HTR-8/SVneo (cell line): ENCODE measurements around the gene SEMA4B.
A peak's percentile ranks its signal among the peaks of the same experiment; 100 is the strongest.

Source experiments
- DNase-seq: peaks from one replicate; pipeline ENCODE4 v3.0.0; 2011; ENCODE audit warnings: low spot score, mixed read lengths; ENCODE audit not compliant: insufficient read length
- FAIRE-seq: peaks from 2 replicates; lab custom pipeline; 2011; peaks lifted over from hg19 to GRCh38; lab: Jason Lieb, UNC

SEMA4B gene

GRCh38 chr15:90203473-90203872 lies 2.3 kb downstream of the SEMA4B start:
- FAIRE-seq (no peak), DNase-seq (no peak)

- DNase-seq (no peak), FAIRE-seq (no peak)
These were observed 2.8 kb downstream of the SEMA4B start for GRCh38 chr15:90203922-90204321.

GRCh38 chr15:90205050-90205848 lies 4.1 kb downstream of the SEMA4B start:
- DNase-seq = no peak
- no peak for FAIRE-seq

- no peak for FAIRE-seq
- DNase-seq = no peak
These were observed 4.8 kb downstream of the SEMA4B start for GRCh38 chr15:90205886-90206285.

- DNase-seq (no peak), FAIRE-seq (no peak)
These were observed 6.1 kb downstream of the SEMA4B start for GRCh38 chr15:90207252-90207651.

- FAIRE-seq (no peak), DNase-seq (no peak)
These were observed 7.2 kb downstream of the SEMA4B start for GRCh38 chr15:90208356-90208755.

- no peak for FAIRE-seq
These were observed 8.5 kb downstream of the SEMA4B start for GRCh38 chr15:90209591-90209990.

GRCh38 chr15:90210593-90210992 lies 9.5 kb downstream of the SEMA4B start:
- FAIRE-seq = no peak
- no peak for DNase-seq

More at GRCh38 chr15:90209591-90209990, 8.5 kb downstream of the SEMA4B start:
- DNase-seq = no peak

- no peak for DNase-seq
- no peak for FAIRE-seq
These were observed 9.9 kb downstream of the SEMA4B start for GRCh38 chr15:90211009-90211408.

GRCh38 chr15:90211440-90212143 lies 10.5 kb downstream of the SEMA4B start:
- DNase-seq = peak; percentile 66
- no peak for FAIRE-seq

- FAIRE-seq (no peak), DNase-seq (no peak)
These were observed 11.3 kb downstream of the SEMA4B start for GRCh38 chr15:90212221-90213098.

GRCh38 chr15:90213122-90213817 lies 12.1 kb downstream of the SEMA4B start:
- FAIRE-seq = no peak
- no peak for DNase-seq

GRCh38 chr15:90213818-90214204 lies 12.7 kb downstream of the SEMA4B start:
- no peak for FAIRE-seq
- DNase-seq = no peak

GRCh38 chr15:90214553-90215196 lies 13.5 kb downstream of the SEMA4B start:
- FAIRE-seq (no peak), DNase-seq (no peak)

GRCh38 chr15:90217671-90218394 lies 16.7 kb downstream of the SEMA4B start:
- DNase-seq = no peak
- no peak for FAIRE-seq

- FAIRE-seq (no peak), DNase-seq (no peak)
These were observed 18.5 kb downstream of the SEMA4B start for GRCh38 chr15:90219421-90220141.

GRCh38 chr15:90221246-90221900 lies 20.2 kb downstream of the SEMA4B start:
- FAIRE-seq = no peak
- peak; percentile 80 for DNase-seq

- FAIRE-seq = no peak
- DNase-seq = no peak
These were observed 21.4 kb downstream of the SEMA4B start for GRCh38 chr15:90222547-90222946.
